C4-2B (cell line): ENCODE measurements around the gene LGI2.
A peak's percentile ranks its signal among the peaks of the same experiment; 100 is the strongest.

Experiments used
- H3K27ac ChIP-seq: fragments of 450-650 bp; 2 replicates; pipeline ENCODE4 v1.5.1; 2017
- CTCF ChIP-seq: fragments of 450-650 bp; conservative IDR thresholded peaks from 2 replicates; pipeline ENCODE4 v1.5.1; 2017; ENCODE audit warnings: mild to moderate bottlenecking
- ZFX ChIP-seq: fragments of 450-650 bp; IDR thresholded peaks from 2 replicates; pipeline ENCODE4 v1.6.1; 2017

LGI2 gene

DNA sequence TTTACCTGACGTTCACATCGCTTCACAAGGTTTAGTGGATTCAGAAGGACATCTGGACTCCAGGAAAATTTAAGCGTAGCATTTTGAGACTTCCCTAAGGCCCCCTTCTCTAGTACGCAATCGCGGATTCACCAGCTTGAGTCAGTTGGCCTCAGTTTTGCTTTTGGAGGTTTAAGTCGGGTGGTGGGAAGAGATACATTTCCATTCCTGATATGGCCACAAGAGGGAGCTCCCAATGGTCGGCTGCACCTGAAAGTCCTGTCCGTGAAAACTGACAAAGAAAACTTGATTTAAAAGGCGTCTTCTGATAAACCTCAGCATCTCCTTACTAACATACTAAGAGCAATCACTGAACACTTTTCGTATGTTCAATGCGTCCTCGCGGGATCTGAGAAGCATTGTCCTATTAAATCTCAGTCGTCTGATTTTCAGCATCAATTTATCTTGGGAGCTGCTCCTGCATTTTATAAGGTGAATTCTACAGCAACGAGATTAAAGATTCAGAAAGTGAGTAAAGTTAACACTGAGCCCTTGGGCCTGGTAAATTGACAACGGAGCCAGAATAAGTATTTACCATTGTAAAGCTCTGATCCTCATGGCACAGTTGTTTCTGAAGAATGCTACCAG, 50.6 kb downstream of the LGI2 start:
- TF ChIP-seq CTCF (peak; percentile 90), ZFX (no peak)

DNA sequence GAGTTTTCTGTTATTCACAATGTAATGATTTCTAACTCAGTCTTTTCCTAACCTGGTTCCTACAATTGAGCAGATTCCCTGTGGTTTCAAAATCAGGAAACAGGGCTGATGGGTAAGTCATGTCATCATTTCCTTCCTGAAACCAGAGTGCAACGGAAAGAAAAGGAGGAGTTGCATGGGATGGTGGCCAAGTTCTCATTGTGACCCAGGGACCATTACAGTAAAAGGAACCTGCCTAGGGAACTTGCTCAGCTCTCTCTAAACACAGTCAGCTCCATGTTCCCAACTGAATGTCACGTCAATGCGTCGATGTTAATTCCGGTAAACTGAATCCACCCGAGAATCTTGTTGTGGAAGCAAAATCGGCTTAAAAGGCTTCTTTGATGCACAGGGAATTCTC, 51.2 kb downstream of the LGI2 start:
- TF ChIP-seq ZFX (no peak), CTCF (no peak)
- no peak overlapping the region for H3K27ac ChIP-seq

More for the DNA sequence above, 50.6 kb downstream of the LGI2 start:
- H3K27ac ChIP-seq, result no peak overlapping the region

- TF ChIP-seq ZFX (no peak), CTCF (no peak)
- H3K27ac ChIP-seq, result no peak overlapping the region
Observed at GRCh38 chr4:24978291-24979075, 52.3 kb downstream of the LGI2 start.

- H3K27ac ChIP-seq, result no peak overlapping the region
- TF ChIP-seq ZFX, result no peak
- TF ChIP-seq CTCF, result no peak
Observed at GRCh38 chr4:24975510-24975909, 55.2 kb downstream of the LGI2 start.

GRCh38 chr4:24973747-24974601, 56.8 kb downstream of the LGI2 start:
- no peak for TF ChIP-seq CTCF
- TF ChIP-seq ZFX, result peak; percentile 41; the same call in 1 of the 2 replicates
- peak overlapping the region; percentile 85 for H3K27ac ChIP-seq

DNA sequence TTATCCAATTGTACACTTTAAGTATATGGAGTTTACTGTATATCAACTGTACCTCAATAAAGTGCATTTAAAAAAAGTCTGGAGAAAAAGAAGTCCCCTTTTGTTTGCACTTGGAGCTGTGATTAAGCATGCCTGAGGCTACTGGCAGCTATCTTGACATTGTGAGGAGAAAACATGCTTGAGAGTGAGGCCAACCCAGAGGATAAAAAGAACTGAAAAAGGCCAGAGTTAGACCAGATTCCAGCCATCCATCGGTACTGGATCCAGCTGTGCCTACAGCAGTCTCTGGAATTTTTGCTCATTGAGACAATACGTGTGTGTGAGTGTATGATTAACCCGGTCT, 57.4 kb downstream of the LGI2 start:
- peak overlapping the region; percentile 85 for H3K27ac ChIP-seq
- TF ChIP-seq CTCF, result no peak
- TF ChIP-seq ZFX, result no peak

DNA sequence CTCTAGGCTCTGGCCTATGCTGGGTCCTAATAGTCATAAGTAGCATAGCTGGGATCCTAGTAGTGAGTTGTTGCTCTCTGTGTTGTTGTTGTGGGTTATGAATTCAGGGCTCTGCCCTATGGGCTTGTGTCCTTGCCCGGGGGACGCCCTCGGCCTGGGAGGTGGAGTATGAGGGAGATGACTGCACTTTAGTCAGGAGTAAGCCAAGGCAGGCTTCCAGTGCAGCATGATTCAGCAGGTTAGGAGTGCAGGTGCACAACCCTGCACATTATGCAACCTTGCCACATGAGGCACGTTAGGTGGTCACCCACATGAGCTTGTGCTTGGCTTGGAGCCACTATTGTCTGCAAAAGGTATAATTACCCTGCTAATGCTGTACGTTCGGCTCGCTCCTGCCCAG, 59.6 kb downstream of the LGI2 start:
- TF ChIP-seq CTCF, result no peak
- TF ChIP-seq ZFX, result no peak
- no peak overlapping the region for H3K27ac ChIP-seq
